HEK293 (cell line): ENCODE results near the gene ABLIM2.

ENCODE experiments used
- CTCF ChIA-PET: fragments of 350-600 bp; formaldehyde crosslinking; extraction: SDS; loops from one replicate; lab custom pipeline; 2021; ENCODE audit warnings: antibody characterized with exemption; lab: Yijun Ruan, JAX
- POLR2A ChIA-PET: fragments of 300-600 bp; formaldehyde crosslinking; extraction: SDS; loops from one replicate; lab custom pipeline; 2020; ENCODE audit warnings: antibody characterized with exemption, inconsistent platforms; lab: Yijun Ruan, JAX
- H3K27ac ChIP-seq: fragments of 200-500 bp; sonication (Bioruptor generic); 2 replicates; pipeline ENCODE4 v1.5.1; 2014; ENCODE audit warnings: low read depth, low read length, control low read depth, inconsistent platforms; ENCODE audit errors: extremely low read depth
- H3K36me3 ChIP-seq, 2 experiments: fragments of 200-500 bp in 1 of 2; sonication (Bioruptor generic) in 1 of 2; 1 replicate in 1 of 2; 2 replicates in 1 of 2; pipeline ENCODE4 v1.5.1; 2014 to 2017; ENCODE audit warnings: inconsistent platforms in 2 of 2, low read length in 2 of 2; ENCODE audit not compliant: control insufficient read depth in 2 of 2, insufficient read depth in 1 of 2
- H3K4me1 ChIP-seq: fragments of 200-500 bp; sonication (Bioruptor generic); 2 replicates; pipeline ENCODE4 v1.5.1; 2014; ENCODE audit warnings: mild to moderate bottlenecking, low read length, inconsistent platforms; ENCODE audit not compliant: control insufficient read depth, insufficient read depth
- H3K4me3 ChIP-seq: 2 replicates; pipeline ENCODE4 v1.5.1; 2011; ENCODE audit warnings: low read depth, mild to moderate bottlenecking, control low read depth, low read length, moderate library complexity
- H3K9me3 ChIP-seq: fragments of 200-500 bp; sonication (Bioruptor generic); 2 replicates; pipeline ENCODE4 v1.5.1; 2014; ENCODE audit warnings: low read depth, low read length, inconsistent platforms; ENCODE audit not compliant: control insufficient read depth, insufficient read depth
- MEIS1 ChIP-seq: sonication (generic); formaldehyde crosslinking; IDR thresholded peaks from 2 replicates; pipeline ENCODE4 v1.8.1; 2022; ENCODE audit warnings: missing genetic modification reagents, mild to moderate bottlenecking, borderline replicate concordance
- SETDB1 ChIP-seq: IDR thresholded peaks from one replicate; pipeline ENCODE4 v1.6.1; 2017; ENCODE audit warnings: mild to moderate bottlenecking, low read length, moderate library complexity, mixed read lengths; ENCODE audit not compliant: insufficient read length
- ZBTB7A ChIP-seq: fragments of 450-650 bp; formaldehyde crosslinking; IDR thresholded peaks from 2 replicates; pipeline ENCODE4 v1.5.1; 2016; ENCODE audit warnings: low read depth, missing biosample characterization, missing genetic modification characterization
- ZFP41 ChIP-seq: fragments of 450-650 bp; formaldehyde crosslinking; IDR thresholded peaks from 2 replicates; pipeline ENCODE4 v1.5.1; 2016; ENCODE audit warnings: missing biosample characterization, missing genetic modification characterization, borderline replicate concordance
- ZNF132 ChIP-seq: fragments of 450-650 bp; formaldehyde crosslinking; IDR thresholded peaks from 2 replicates; pipeline ENCODE4 v1.5.1; 2017; ENCODE audit warnings: missing biosample characterization, missing genetic modification characterization, borderline replicate concordance
- ZNF133 ChIP-seq: fragments of 450-650 bp; formaldehyde crosslinking; IDR thresholded peaks from 2 replicates; pipeline ENCODE4 v1.5.1; 2016; ENCODE audit warnings: missing biosample characterization, missing genetic modification characterization
- ZNF146 ChIP-seq: fragments of 450-650 bp; formaldehyde crosslinking; IDR thresholded peaks from 2 replicates; pipeline ENCODE4 v1.5.1; 2016; ENCODE audit warnings: missing biosample characterization, missing genetic modification characterization
- ZNF24 ChIP-seq: fragments of 450-650 bp; formaldehyde crosslinking; IDR thresholded peaks from 2 replicates; pipeline ENCODE4 v1.5.1; 2016; ENCODE audit warnings: missing biosample characterization, missing genetic modification characterization
- ZNF335 ChIP-seq: fragments of 450-650 bp; formaldehyde crosslinking; conservative IDR thresholded peaks from 2 replicates; pipeline ENCODE4 v1.5.1; 2016; ENCODE audit warnings: missing biosample characterization, missing genetic modification characterization
- ZNF416 ChIP-seq: fragments of 450-650 bp; formaldehyde crosslinking; IDR thresholded peaks from 2 replicates; pipeline ENCODE4 v1.5.1; 2016; ENCODE audit warnings: missing biosample characterization, missing genetic modification characterization
- ZNF621 ChIP-seq: fragments of 450-650 bp; formaldehyde crosslinking; IDR thresholded peaks from 2 replicates; pipeline ENCODE4 v1.5.1; 2017; ENCODE audit warnings: missing biosample characterization, missing genetic modification characterization
- ZNF645 ChIP-seq: fragments of 450-650 bp; formaldehyde crosslinking; IDR thresholded peaks from 2 replicates; pipeline ENCODE4; 2016; ENCODE audit warnings: missing biosample characterization, missing genetic modification characterization
- ZNF658 ChIP-seq: fragments of 450-650 bp; formaldehyde crosslinking; IDR thresholded peaks from 2 replicates; pipeline ENCODE4; 2016; ENCODE audit warnings: missing biosample characterization, missing genetic modification characterization
- ZNF747 ChIP-seq: fragments of 450-650 bp; formaldehyde crosslinking; IDR thresholded peaks from 2 replicates; pipeline ENCODE4 v1.5.1; 2016; ENCODE audit warnings: missing biosample characterization, missing genetic modification characterization
- TF ChIP-seq, protein P1 (sequence below): fragments of 450-650 bp; formaldehyde crosslinking; conservative IDR thresholded peaks from 2 replicates; pipeline ENCODE4 v1.5.1; 2016; ENCODE audit warnings: low read depth, missing biosample characterization, missing genetic modification characterization
- TF ChIP-seq, protein P2 (sequence below): fragments of 450-650 bp; formaldehyde crosslinking; IDR thresholded peaks from 2 replicates; pipeline ENCODE4 v1.5.1; 2016; ENCODE audit warnings: missing biosample characterization, missing genetic modification characterization
- TF ChIP-seq, protein P3 (sequence below): fragments of 450-650 bp; formaldehyde crosslinking; IDR thresholded peaks from 2 replicates; pipeline ENCODE4 v1.5.1; 2016; ENCODE audit warnings: missing biosample characterization, missing genetic modification characterization
- TF ChIP-seq, protein P4 (sequence below): fragments of 450-650 bp; formaldehyde crosslinking; IDR thresholded peaks from 2 replicates; pipeline ENCODE4 v1.5.1; 2017; ENCODE audit warnings: missing biosample characterization, missing genetic modification characterization
- TF ChIP-seq, protein P5 (sequence below): fragments of 450-650 bp; formaldehyde crosslinking; IDR thresholded peaks from 2 replicates; pipeline ENCODE4 v1.5.1; 2016; ENCODE audit warnings: missing biosample characterization, missing genetic modification characterization

The ABLIM2 gene

GRCh38 chr4:8067945-8068896, 90.4 kb downstream of the ABLIM2 start:
- H3K27ac ChIP-seq, result no peak overlapping the region
- TF ChIP-seq ZNF146 (tag by site-specific recombination) (no peak), ZBTB7A (tag by site-specific recombination) (no peak), ZNF133 (no peak), ZNF747 (tag by site-specific recombination) (no peak), ZNF132 (tag by site-specific recombination) (no peak), ZNF645 (tag by site-specific recombination) (no peak), SETDB1 (no peak), ZNF335 (tag by site-specific recombination) (no peak), ZNF24 (no peak), ZNF658 (tag by site-specific recombination) (no peak), MEIS1 (CRISPR knock-in tag) (no peak), ZNF416 (no peak), ZNF621 (tag by site-specific recombination) (no peak), ZFP41 (no peak)
- TF ChIP-seq, protein P1, sequence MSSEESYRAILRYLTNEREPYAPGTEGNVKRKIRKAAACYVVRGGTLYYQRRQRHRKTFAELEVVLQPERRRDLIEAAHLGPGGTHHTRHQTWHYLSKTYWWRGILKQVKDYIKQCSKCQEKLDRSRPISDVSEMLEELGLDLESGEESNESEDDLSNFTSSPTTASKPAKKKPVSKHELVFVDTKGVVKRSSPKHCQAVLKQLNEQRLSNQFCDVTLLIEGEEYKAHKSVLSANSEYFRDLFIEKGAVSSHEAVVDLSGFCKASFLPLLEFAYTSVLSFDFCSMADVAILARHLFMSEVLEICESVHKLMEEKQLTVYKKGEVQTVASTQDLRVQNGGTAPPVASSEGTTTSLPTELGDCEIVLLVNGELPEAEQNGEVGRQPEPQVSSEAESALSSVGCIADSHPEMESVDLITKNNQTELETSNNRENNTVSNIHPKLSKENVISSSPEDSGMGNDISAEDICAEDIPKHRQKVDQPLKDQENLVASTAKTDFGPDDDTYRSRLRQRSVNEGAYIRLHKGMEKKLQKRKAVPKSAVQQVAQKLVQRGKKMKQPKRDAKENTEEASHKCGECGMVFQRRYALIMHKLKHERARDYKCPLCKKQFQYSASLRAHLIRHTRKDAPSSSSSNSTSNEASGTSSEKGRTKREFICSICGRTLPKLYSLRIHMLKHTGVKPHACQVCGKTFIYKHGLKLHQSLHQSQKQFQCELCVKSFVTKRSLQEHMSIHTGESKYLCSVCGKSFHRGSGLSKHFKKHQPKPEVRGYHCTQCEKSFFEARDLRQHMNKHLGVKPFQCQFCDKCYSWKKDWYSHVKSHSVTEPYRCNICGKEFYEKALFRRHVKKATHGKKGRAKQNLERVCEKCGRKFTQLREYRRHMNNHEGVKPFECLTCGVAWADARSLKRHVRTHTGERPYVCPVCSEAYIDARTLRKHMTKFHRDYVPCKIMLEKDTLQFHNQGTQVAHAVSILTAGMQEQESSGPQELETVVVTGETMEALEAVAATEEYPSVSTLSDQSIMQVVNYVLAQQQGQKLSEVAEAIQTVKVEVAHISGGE, result no peak
- TF ChIP-seq, protein P2, sequence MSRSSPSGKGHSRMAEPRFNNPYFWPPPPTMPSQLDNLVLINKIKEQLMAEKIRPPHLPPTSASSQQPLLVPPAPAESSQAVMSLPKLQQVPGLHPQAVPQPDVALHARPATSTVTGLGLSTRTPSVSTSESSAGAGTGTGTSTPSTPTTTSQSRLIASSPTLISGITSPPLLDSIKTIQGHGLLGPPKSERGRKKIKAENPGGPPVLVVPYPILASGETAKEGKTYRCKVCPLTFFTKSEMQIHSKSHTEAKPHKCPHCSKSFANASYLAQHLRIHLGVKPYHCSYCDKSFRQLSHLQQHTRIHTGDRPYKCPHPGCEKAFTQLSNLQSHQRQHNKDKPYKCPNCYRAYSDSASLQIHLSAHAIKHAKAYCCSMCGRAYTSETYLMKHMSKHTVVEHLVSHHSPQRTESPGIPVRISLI (tag by site-specific recombination), result no peak
- TF ChIP-seq, protein P3, sequence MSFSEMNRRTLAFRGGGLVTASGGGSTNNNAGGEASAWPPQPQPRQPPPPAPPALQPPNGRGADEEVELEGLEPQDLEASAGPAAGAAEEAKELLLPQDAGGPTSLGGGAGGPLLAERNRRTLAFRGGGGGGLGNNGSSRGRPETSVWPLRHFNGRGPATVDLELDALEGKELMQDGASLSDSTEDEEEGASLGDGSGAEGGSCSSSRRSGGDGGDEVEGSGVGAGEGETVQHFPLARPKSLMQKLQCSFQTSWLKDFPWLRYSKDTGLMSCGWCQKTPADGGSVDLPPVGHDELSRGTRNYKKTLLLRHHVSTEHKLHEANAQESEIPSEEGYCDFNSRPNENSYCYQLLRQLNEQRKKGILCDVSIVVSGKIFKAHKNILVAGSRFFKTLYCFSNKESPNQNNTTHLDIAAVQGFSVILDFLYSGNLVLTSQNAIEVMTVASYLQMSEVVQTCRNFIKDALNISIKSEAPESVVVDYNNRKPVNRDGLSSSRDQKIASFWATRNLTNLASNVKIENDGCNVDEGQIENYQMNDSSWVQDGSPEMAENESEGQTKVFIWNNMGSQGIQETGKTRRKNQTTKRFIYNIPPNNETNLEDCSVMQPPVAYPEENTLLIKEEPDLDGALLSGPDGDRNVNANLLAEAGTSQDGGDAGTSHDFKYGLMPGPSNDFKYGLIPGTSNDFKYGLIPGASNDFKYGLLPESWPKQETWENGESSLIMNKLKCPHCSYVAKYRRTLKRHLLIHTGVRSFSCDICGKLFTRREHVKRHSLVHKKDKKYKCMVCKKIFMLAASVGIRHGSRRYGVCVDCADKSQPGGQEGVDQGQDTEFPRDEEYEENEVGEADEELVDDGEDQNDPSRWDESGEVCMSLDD (tag by site-specific recombination), result no peak
- TF ChIP-seq, protein P4, sequence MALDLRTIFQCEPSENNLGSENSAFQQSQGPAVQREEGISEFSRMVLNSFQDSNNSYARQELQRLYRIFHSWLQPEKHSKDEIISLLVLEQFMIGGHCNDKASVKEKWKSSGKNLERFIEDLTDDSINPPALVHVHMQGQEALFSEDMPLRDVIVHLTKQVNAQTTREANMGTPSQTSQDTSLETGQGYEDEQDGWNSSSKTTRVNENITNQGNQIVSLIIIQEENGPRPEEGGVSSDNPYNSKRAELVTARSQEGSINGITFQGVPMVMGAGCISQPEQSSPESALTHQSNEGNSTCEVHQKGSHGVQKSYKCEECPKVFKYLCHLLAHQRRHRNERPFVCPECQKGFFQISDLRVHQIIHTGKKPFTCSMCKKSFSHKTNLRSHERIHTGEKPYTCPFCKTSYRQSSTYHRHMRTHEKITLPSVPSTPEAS (tag by site-specific recombination), result no peak
- TF ChIP-seq, protein P5, sequence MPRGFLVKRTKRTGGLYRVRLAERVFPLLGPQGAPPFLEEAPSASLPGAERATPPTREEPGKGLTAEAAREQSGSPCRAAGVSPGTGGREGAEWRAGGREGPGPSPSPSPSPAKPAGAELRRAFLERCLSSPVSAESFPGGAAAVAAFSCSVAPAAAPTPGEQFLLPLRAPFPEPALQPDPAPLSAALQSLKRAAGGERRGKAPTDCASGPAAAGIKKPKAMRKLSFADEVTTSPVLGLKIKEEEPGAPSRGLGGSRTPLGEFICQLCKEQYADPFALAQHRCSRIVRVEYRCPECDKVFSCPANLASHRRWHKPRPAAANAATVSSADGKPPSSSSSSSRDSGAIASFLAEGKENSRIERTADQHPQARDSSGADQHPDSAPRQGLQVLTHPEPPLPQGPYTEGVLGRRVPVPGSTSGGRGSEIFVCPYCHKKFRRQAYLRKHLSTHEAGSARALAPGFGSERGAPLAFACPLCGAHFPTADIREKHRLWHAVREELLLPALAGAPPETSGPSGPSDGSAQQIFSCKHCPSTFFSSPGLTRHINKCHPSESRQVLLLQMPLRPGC (tag by site-specific recombination), result no peak
- ChIA-PET POLR2A (interaction anchor here (0.6 kb wide), 1 partner anchor 1164 kb away, joined by 3 read pairs; no protein-coding TSS in a partner anchor), CTCF (interaction anchor here (0.7 kb wide), 1 partner anchor 49 kb away, joined by 3 read pairs; no protein-coding TSS in a partner anchor)
- H3K4me3 ChIP-seq, result no peak overlapping the region
- H3K4me1 ChIP-seq, result no peaks in the 10 kb centered on the region
- no peaks in the 10 kb centered on the region for H3K36me3 ChIP-seq
- no peaks in the 10 kb centered on the region for H3K9me3 ChIP-seq
